ENCODE results near the gene SREBF2. TPM values are rescaled to one million over a fixed set of nuclear protein-coding genes. Genes with fewer than 3 reads are reported as not detected.

SREBF2 gene
- total RNA-seq, 4 donors from 2014 or later: 10.2 to 61.0 (median 29.0) TPM

GRCh38 chr22:41888627-41889200 is 55.8 kb downstream of the SREBF2 start:
- intact Hi-C loops (cut with DNase I; ENCODE audit: low total_unique reads): no loop called here

GRCh38 chr22:41891407-41891806 is 58.5 kb downstream of the SREBF2 start:
- Histone ChIP-seq H3K4me1 (no peaks in the 10 kb centered on the region), H3K36me3 (no peaks in the 10 kb centered on the region), H3K4me3 (no peak overlapping the region), H3K27me3 (no peaks in the 10 kb centered on the region), H3K9me3 (no peaks in the 10 kb centered on the region), H3K27ac (no peak overlapping the region)
- TF ChIP-seq CTCF (IDR thresholded peaks at IDR 0.05): no peak
- DNase-seq: no peak
- intact Hi-C loops (cut with DNase I; ENCODE audit: low total_unique reads): no loop called here

More at GRCh38 chr22:41888627-41889200, 55.8 kb downstream of the SREBF2 start:
- no peak overlapping the region for H3K4me3 ChIP-seq
- H3K36me3 ChIP-seq: no peaks in the 10 kb centered on the region
- no peak for TF ChIP-seq CTCF (IDR thresholded peaks at IDR 0.05)
- TF ChIP-seq POLR2A (IDR thresholded peaks at IDR 0.05): no peak
- H3K9me3 ChIP-seq: no peaks in the 10 kb centered on the region
- H3K4me1 ChIP-seq: no peaks in the 10 kb centered on the region
- H3K27ac ChIP-seq: no peak overlapping the region
- DNase-seq: no peak
- no peaks in the 10 kb centered on the region for H3K27me3 ChIP-seq

- DNase-seq: no peak
- Histone ChIP-seq H3K4me3 (no peak overlapping the region), H3K36me3 (no peaks in the 10 kb centered on the region), H3K27me3 (no peaks in the 10 kb centered on the region), H3K9me3 (no peaks in the 10 kb centered on the region), H3K4me1 (no peaks in the 10 kb centered on the region), H3K27ac (no peak overlapping the region)
- intact Hi-C loops (cut with DNase I; ENCODE audit: low total_unique reads): no loop called here
- TF ChIP-seq CTCF (IDR thresholded peaks at IDR 0.05) (no peak), POLR2A (IDR thresholded peaks at IDR 0.05) (no peak)
These were observed 59.8 kb downstream of the SREBF2 start for GRCh38 chr22:41892721-41893120.

GRCh38 chr22:41893591-41894375 is 60.9 kb downstream of the SREBF2 start:
- H3K4me1 ChIP-seq: no peaks in the 10 kb centered on the region
- H3K27me3 ChIP-seq: no peaks in the 10 kb centered on the region
- no peak for DNase-seq
- no peak for TF ChIP-seq POLR2A (IDR thresholded peaks at IDR 0.05)
- no peak for TF ChIP-seq CTCF (IDR thresholded peaks at IDR 0.05)
- intact Hi-C loops (cut with DNase I; ENCODE audit: low total_unique reads): no loop called here
- H3K4me3 ChIP-seq: no peak overlapping the region
- no peaks in the 10 kb centered on the region for H3K9me3 ChIP-seq
- no peak overlapping the region for H3K27ac ChIP-seq
- H3K36me3 ChIP-seq: no peaks in the 10 kb centered on the region

- no peak overlapping the region for H3K4me3 ChIP-seq
- H3K9me3 ChIP-seq: no peaks in the 10 kb centered on the region
- DNase-seq: no peak
- no peaks in the 10 kb centered on the region for H3K4me1 ChIP-seq
- no peak overlapping the region for H3K27ac ChIP-seq
- no peaks in the 10 kb centered on the region for H3K36me3 ChIP-seq
- H3K27me3 ChIP-seq: no peaks in the 10 kb centered on the region
- TF ChIP-seq POLR2A (IDR thresholded peaks at IDR 0.05) (no peak), CTCF (IDR thresholded peaks at IDR 0.05) (no peak)
- intact Hi-C loops (cut with DNase I; ENCODE audit: low total_unique reads): no loop called here
These were observed 65.7 kb downstream of the SREBF2 start for GRCh38 chr22:41898645-41899044.

Data from uterus (tissue), 4 donors.